WI38 (cell line): ENCODE measurements around the gene CLDN1.

ENCODE experiments used
- H3K4me3 ChIP-seq: 2 replicates; pipeline ENCODE4 v1.5.1; 2011; ENCODE audit warnings: low read depth, mild to moderate bottlenecking, control low read depth, low read length
- TF ChIP-seq, protein P1 (sequence below): IDR thresholded peaks from 2 replicates; pipeline ENCODE4 v1.5.1; 2012; ENCODE audit warnings: low read depth, mild to moderate bottlenecking, control low read depth, low read length

The CLDN1 gene

DNA sequence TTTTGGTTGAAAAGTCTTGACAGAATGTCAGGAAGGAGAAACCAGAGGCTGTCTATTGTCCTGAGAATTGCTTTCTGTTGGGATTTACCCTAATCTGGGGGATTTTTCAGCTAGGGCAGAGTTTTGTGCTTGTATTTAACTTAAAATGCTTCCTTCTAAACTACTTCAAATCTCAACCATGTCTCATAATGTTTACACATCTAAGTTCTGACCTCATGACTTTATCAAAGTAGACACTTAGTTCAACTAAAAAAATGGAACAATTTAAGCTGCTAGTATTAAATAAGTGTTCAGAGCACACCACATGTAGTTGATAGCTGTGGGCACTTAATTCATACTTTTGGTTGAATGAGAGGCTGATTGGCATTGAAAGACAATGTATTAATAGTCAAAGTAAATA is 28.2 kb downstream of the CLDN1 start:
- H3K4me3 ChIP-seq: no peak overlapping the region
- TF ChIP-seq, protein P1, sequence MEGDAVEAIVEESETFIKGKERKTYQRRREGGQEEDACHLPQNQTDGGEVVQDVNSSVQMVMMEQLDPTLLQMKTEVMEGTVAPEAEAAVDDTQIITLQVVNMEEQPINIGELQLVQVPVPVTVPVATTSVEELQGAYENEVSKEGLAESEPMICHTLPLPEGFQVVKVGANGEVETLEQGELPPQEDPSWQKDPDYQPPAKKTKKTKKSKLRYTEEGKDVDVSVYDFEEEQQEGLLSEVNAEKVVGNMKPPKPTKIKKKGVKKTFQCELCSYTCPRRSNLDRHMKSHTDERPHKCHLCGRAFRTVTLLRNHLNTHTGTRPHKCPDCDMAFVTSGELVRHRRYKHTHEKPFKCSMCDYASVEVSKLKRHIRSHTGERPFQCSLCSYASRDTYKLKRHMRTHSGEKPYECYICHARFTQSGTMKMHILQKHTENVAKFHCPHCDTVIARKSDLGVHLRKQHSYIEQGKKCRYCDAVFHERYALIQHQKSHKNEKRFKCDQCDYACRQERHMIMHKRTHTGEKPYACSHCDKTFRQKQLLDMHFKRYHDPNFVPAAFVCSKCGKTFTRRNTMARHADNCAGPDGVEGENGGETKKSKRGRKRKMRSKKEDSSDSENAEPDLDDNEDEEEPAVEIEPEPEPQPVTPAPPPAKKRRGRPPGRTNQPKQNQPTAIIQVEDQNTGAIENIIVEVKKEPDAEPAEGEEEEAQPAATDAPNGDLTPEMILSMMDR: no peak

DNA sequence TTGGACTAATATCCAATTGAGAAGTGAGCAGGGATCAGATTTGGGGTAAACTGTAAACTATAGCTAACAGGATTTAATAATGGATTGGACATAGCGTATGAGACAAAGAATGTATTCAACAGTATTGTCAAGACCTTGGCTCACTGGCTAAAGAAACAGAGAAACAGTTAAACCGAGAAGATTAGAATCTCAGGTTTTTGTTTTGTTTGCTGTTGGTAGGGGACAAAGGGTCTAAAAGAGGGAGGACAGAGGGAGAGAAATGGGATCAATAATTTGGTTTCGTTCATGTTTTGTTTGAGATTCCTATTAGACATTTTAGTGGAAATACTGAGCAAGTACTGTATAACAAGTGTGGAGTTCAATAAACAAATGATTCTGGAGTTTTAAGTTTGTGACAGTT is 28.6 kb downstream of the CLDN1 start:
- H3K4me3 ChIP-seq: no peak overlapping the region
- TF ChIP-seq, protein P1: no peak

DNA sequence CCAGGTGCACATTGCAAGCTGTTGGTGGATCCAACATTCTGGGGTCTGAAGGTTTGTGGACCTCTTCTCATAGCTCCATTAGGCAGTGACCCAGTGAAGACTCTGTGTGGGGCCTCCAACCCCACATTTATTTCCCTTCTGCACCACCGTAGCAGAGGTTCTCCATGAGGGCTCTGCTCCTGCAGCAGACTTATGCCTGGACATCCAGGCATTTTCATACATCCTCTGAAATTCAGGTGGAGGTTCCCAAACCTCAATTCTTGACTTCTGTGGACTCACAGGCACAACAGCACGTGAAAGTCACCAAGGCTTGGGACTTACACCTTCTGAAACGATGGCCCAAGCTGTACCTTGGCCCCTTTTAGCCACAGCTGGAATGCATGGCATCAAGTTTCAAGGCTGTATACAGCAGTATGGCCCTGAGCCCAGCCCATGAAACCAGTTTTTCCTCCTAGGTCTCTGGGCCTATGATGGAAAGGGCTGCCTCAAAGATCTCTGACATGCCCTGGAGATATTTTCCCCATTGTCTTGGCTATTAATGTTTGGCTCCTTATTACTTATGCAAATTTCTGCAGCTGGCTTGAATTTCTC is 30.2 kb downstream of the CLDN1 start:
- TF ChIP-seq, protein P1: no peak
- H3K4me3 ChIP-seq: no peak overlapping the region

DNA sequence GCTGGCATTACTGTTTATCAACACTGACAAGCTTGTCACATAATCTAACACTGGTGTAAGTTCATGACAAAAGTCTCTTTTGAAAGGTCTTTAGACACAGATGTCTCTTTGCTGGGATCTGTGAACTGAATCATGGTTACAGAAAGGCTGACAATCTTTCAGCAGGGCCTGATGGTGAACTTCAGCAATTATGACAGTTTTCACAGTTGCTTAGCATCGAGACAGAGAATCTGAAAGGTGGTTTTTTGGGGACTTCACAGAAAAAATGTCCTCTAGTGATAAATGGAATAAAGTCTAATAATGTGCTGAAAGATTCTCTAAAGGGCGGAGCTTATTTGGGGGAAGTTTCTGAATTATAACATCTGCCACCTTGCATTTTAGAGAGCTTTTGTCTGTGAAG is 32.3 kb downstream of the CLDN1 start:
- no peak overlapping the region for H3K4me3 ChIP-seq
- TF ChIP-seq, protein P1: no peak

GRCh38 chr3:190288836-190289235 is 33.4 kb downstream of the CLDN1 start:
- TF ChIP-seq, protein P1: no peak
- H3K4me3 ChIP-seq: no peak overlapping the region

- TF ChIP-seq, protein P1: no peak
- no peak overlapping the region for H3K4me3 ChIP-seq
Measured at GRCh38 chr3:190286014-190286413, 36.2 kb downstream of the CLDN1 start.

DNA sequence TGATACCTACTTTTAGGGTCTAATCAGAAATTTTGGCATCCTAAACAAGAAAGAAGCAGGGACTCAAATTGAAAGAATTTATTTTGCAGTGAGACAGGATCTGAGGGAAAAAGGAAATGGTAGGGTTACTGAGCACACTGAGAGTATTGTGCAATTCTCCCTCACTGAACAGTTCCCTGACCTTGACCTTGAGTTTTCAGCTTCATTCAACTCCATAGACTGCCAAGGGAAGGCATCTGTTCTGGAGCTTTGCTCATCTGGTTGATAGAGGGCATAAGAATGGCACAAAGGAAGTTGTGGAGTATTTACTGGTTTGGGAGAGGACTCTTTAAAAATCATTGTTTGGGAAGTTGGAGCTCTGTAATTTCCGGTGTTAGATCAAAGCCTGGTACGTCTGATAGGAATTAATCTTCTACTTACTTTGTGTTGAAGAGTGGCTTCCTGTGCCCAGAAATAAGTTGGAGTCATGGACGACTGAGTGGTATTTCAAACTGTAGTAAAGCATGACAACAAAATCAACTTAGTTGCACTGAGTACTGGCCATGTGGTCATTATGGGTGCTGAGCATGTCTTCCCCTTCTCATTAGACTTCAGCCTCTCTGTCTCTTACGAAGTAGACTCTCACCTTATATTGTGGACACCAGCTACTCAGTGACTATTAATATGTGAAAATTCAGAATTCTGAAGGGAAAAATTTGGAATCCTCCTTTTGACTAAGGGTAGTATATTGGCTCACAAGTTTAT is 40.8 kb downstream of the CLDN1 start:
- H3K4me3 ChIP-seq: no peak overlapping the region
- TF ChIP-seq, protein P1: no peak
